Esophagus muscularis mucosa (tissue), 4 donors: Measurements from ENCODE around the gene B3GALT4. TPM values are rescaled to one million over a fixed set of nuclear protein-coding genes. Genes with fewer than 3 reads are reported as not detected.
"Not testable (repeated sequence)": the region's sequence is repeated elsewhere in the genome, so short reads cannot be mapped to it uniquely, and the experiment has no call there.

ENCODE experiments used
- DNase-seq: peaks from one replicate; pipeline ENCODE4 v3.0.0-alpha.2; 2017; ENCODE audit errors: extremely low spot score
- H3K27ac ChIP-seq, 4 donors: fragments of 200-600 bp; sonication (generic); replicated peaks in 1 of 4; 1 replicate in 3 of 4; 2 replicates in 1 of 4; pipeline ENCODE4 v1.5.1; 2016 to 2019; ENCODE audit warnings: mild to moderate bottlenecking in 1 of 4
- H3K27me3 ChIP-seq, 4 donors: fragments of 200-600 bp; sonication (generic); one replicate each; pipeline versions ENCODE4 v1.5.1 to v1.6.0; 2016 to 2019
- H3K36me3 ChIP-seq, 4 donors: fragments of 200-600 bp; sonication (generic); one replicate each; pipeline ENCODE4 v1.5.1; 2016 to 2019
- H3K4me1 ChIP-seq, 4 donors: fragments of 200-600 bp; sonication (generic); one replicate each; pipeline ENCODE4 v1.5.1; 2016 to 2019
- H3K4me3 ChIP-seq, 4 donors: fragments of 200-600 bp; sonication (generic); 1 replicate in 2 of 4; 2 replicates in 2 of 4; pipeline ENCODE4 v1.5.1; 2016 to 2019; ENCODE audit warnings: mild to moderate bottlenecking in 4 of 4, moderate library complexity in 1 of 4
- H3K9me3 ChIP-seq, 4 donors: fragments of 200-600 bp; sonication (generic); 1 replicate in 3 of 4; 2 replicates in 1 of 4; pipeline ENCODE4 v1.5.1; 2016 to 2019
- CTCF ChIP-seq, 3 experiments: fragments of 200-600 bp in 2 of 3; fragments of 450-650 bp in 1 of 3; sonication (generic) in 2 of 3; IDR thresholded peaks; one replicate each; pipeline ENCODE4 v1.5.1; 2017 to 2019; ENCODE audit warnings: antibody characterized with exemption in 3 of 3, mild to moderate bottlenecking in 2 of 3, moderate library complexity in 1 of 3
- EP300 ChIP-seq: sonication (generic); formaldehyde crosslinking; IDR thresholded peaks from one replicate; pipeline ENCODE4 v1.6.1; 2017; ENCODE audit warnings: antibody characterized with exemption
- POLR2A ChIP-seq: fragments of 450-650 bp; IDR thresholded peaks from one replicate; pipeline ENCODE4 v1.6.1; 2017; ENCODE audit warnings: antibody characterized with exemption, moderate library complexity, mild to moderate bottlenecking, low read depth
- POLR2AphosphoS5 ChIP-seq, 2 donors: sonication (generic); formaldehyde crosslinking; IDR thresholded peaks; one replicate each; pipeline ENCODE4 v1.6.1; 2017; ENCODE audit warnings: antibody characterized with exemption in 2 of 2
- WGBS: methylation state at CpG from one replicate; pipeline ENCODE4 v1.1.5; 2018; 5-methylcytosine and 5-hydroxymethylcytosine counted together
- intact Hi-C: fragments of 100-400 bp; cut with DNase I; formaldehyde crosslinking; loops from one replicate; pipeline ENCODE4 v1.15.1; 2023
- total RNA-seq, 4 donors: library from RNA; depleted of rRNA; stranded (reverse); fragments of >200 nt; gene quantifications; one replicate each; pipeline versions ENCODE4 v1.1.0 to v1.2.1, GENCODE V29; 2016

Gene B3GALT4
- total RNA-seq, 4 donors from 2014 or later, result 13.1 to 26.8 (median 24.2) TPM

- H3K36me3 ChIP-seq, result peaks cover 0 to 25% (median 19%) of the 10 kb centered on the region in 4 donors
- no peak overlapping the region for H3K27ac ChIP-seq
- WGBS, result 76% methylated on average over 6 of the region's 6 CpGs
- TF ChIP-seq EP300 (no peak), CTCF (IDR thresholded peaks at IDR 0.05) (no peak), POLR2A (no peak), POLR2AphosphoS5 (IDR thresholded peaks at IDR 0.05) (no peak)
- no peaks in the 10 kb centered on the region for H3K9me3 ChIP-seq
- no peak overlapping the region for H3K4me3 ChIP-seq
- H3K4me1 ChIP-seq, result peaks cover 24 to 36% (median 31%) of the 10 kb centered on the region in 4 donors
- intact Hi-C loops, result no loop called here
- no peak for DNase-seq
- H3K27me3 ChIP-seq, result no peaks in the 10 kb centered on the region
Measured at GRCh38 chr6:33251395-33252012, 25.4 kb upstream of the B3GALT4 start.

- intact Hi-C loops, result no loop called here
- H3K36me3 ChIP-seq, result peaks cover 0 to 34% (median 21%) of the 10 kb centered on the region in 4 donors
Measured at GRCh38 chr6:33252759-33253158, 24.2 kb upstream of the B3GALT4 start.

GRCh38 chr6:33254591-33254990 is 22.3 kb upstream of the B3GALT4 start:
- Histone ChIP-seq H3K27ac (no peak overlapping the region), H3K27me3 (no peaks in the 10 kb centered on the region), H3K4me3 (no peak overlapping the region), H3K9me3 (no peaks in the 10 kb centered on the region), H3K36me3 (peaks cover 9 to 51% (median 28%) of the 10 kb centered on the region in 4 donors), H3K4me1 (peaks cover 12 to 20% (median 15%) of the 10 kb centered on the region in 4 donors)
- WGBS, result 90% methylated on average over 4 of the region's 4 CpGs
- intact Hi-C loops, result no loop called here
- DNase-seq, result no peak
- TF ChIP-seq CTCF (IDR thresholded peaks at IDR 0.05), result no peak
- no peak for TF ChIP-seq POLR2A
- TF ChIP-seq EP300, result no peak
- no peak for TF ChIP-seq POLR2AphosphoS5 (IDR thresholded peaks at IDR 0.05)

More at GRCh38 chr6:33252759-33253158, 24.2 kb upstream of the B3GALT4 start:
- H3K4me1 ChIP-seq, result peaks cover 23 to 34% (median 29%) of the 10 kb centered on the region in 4 donors
- H3K27me3 ChIP-seq, result no peaks in the 10 kb centered on the region
- TF ChIP-seq EP300, result no peak
- TF ChIP-seq POLR2AphosphoS5 (IDR thresholded peaks at IDR 0.05), result no peak
- no peak for TF ChIP-seq POLR2A
- TF ChIP-seq CTCF (IDR thresholded peaks at IDR 0.05), result no peak
- H3K27ac ChIP-seq, result no peak overlapping the region
- no peak for DNase-seq
- H3K4me3 ChIP-seq, result no peak overlapping the region
- H3K9me3 ChIP-seq, result no peaks in the 10 kb centered on the region

- Histone ChIP-seq H3K27ac (no peak overlapping the region), H3K4me3 (no peak overlapping the region), H3K4me1 (no peaks in the 10 kb centered on the region), H3K9me3 (no peaks in the 10 kb centered on the region), H3K36me3 (peaks cover 19 to 74% (median 48%) of the 10 kb centered on the region in 4 donors), H3K27me3 (no peaks in the 10 kb centered on the region)
- 94% methylated on average over 5 of the region's 5 CpGs for WGBS
- intact Hi-C loops, result no loop called here
- TF ChIP-seq POLR2A, result no peak
- DNase-seq, result no peak
Measured at GRCh38 chr6:33259032-33259431, 17.9 kb upstream of the B3GALT4 start.

GRCh38 chr6:33262490-33262889 is 14.4 kb upstream of the B3GALT4 start:
- H3K9me3 ChIP-seq, H3K27me3 ChIP-seq, H3K4me3 ChIP-seq, DNase-seq, H3K27ac ChIP-seq, intact Hi-C loops, H3K4me1 ChIP-seq: not testable (repeated sequence)
- H3K36me3 ChIP-seq, result peaks cover 54 to 97% (median 77%) of the 10 kb centered on the region in 4 donors
- 95% methylated on average over 3 of the region's 3 CpGs for WGBS

- peaks cover 63 to 99% (median 82%) of the 10 kb centered on the region in 4 donors for H3K36me3 ChIP-seq
Measured at GRCh38 chr6:33264015-33264414, 12.9 kb upstream of the B3GALT4 start.

More at GRCh38 chr6:33264015-33264414, 12.9 kb upstream of the B3GALT4 start:
- Histone ChIP-seq H3K4me3 (no peak overlapping the region), H3K27me3 (no peaks in the 10 kb centered on the region), H3K4me1 (no peaks in the 10 kb centered on the region), H3K9me3 (no peaks in the 10 kb centered on the region), H3K27ac (no peak overlapping the region)
- TF ChIP-seq POLR2A (no peak), POLR2AphosphoS5 (IDR thresholded peaks at IDR 0.05) (no peak), EP300 (no peak), CTCF (IDR thresholded peaks at IDR 0.05) (no peak)
- WGBS, result 88% methylated on average over 7 of the region's 7 CpGs
- no peak for DNase-seq
- intact Hi-C loops, result no loop called here
